Retinal pigment epithelial cell (primary cell): ENCODE measurements around the gene HLCS.
"Not testable (repeated sequence)": the region's sequence is repeated elsewhere in the genome, so short reads cannot be mapped to it uniquely, and the experiment has no call there.

Experiments
- DNase-seq: peaks from one replicate; pipeline ENCODE4 v3.0.0-alpha.2; 2010; ENCODE audit warnings: low read depth
- H3K4me3 ChIP-seq: 2 replicates; pipeline ENCODE4 v1.5.1; 2011; ENCODE audit warnings: mild to moderate bottlenecking, low read length, control low read depth, moderate library complexity
- CTCF ChIP-seq: conservative IDR thresholded peaks from 2 replicates; pipeline ENCODE4 v1.5.1; 2011; ENCODE audit warnings: low read depth, low read length, control low read depth, inconsistent platforms

Gene HLCS

GRCh38 chr21:37001441-37001840 lies 35.0 kb upstream of the HLCS start:
- H3K4me3 ChIP-seq, result no peak overlapping the region
- no peak for DNase-seq
- no peak for TF ChIP-seq CTCF

GRCh38 chr21:37000381-37000780 lies 33.9 kb upstream of the HLCS start:
- DNase-seq, result no peak
- H3K4me3 ChIP-seq, result no peak overlapping the region
- TF ChIP-seq CTCF, result peak; percentile 16

- TF ChIP-seq CTCF, result no peak
- DNase-seq, result no peak
- no peak overlapping the region for H3K4me3 ChIP-seq
Measured at GRCh38 chr21:36999131-36999898, 32.8 kb upstream of the HLCS start.

- DNase-seq, H3K4me3 ChIP-seq: not testable (repeated sequence)
Measured at GRCh38 chr21:36995285-36995684, 28.8 kb upstream of the HLCS start.

- peak; percentile 22 for TF ChIP-seq CTCF
- no peak for DNase-seq
- H3K4me3 ChIP-seq, result peak overlapping the region; percentile 33
Measured at GRCh38 chr21:36994501-36995158, 28.2 kb upstream of the HLCS start.

GRCh38 chr21:36992671-36993070 lies 26.2 kb upstream of the HLCS start:
- TF ChIP-seq CTCF, result no peak
- DNase-seq, result no peak
- no peak overlapping the region for H3K4me3 ChIP-seq

- peak overlapping the region; percentile 43 for H3K4me3 ChIP-seq
- no peak for DNase-seq
- no peak for TF ChIP-seq CTCF
Measured at GRCh38 chr21:36990508-36991205, 24.2 kb upstream of the HLCS start.
